NCI-H2171 (cell line): ENCODE results near the gene RASA4B.

ENCODE experiments used
- DNase-seq: peaks from one replicate; lab custom pipeline; 2025; lab: John Stamatoyannopoulos, UW

Gene RASA4B

GRCh38 chr7:102453319-102453718 lies 64.3 kb downstream of the RASA4B start:
- no peak for DNase-seq

DNA sequence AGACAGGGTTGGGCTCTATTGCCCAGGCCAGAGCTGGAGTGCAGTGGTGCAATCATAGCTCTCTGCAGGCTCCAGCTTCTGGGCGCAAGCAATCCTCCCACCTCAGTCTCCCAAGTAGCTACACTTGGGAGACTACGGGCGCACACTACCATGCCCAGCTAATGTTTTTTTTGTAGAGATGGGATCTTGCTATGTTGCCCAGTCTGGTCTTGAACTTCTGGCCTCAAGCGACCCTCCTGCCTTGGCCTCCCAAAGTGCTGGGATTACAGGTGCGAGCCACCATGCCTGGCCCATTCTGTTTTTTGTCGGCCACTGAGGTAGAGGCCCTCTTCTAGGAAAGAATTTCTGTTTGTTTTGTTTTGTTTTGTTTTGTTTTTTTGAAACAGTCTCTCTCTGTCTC lies 65.1 kb downstream of the RASA4B start:
- DNase-seq = no peak

DNA sequence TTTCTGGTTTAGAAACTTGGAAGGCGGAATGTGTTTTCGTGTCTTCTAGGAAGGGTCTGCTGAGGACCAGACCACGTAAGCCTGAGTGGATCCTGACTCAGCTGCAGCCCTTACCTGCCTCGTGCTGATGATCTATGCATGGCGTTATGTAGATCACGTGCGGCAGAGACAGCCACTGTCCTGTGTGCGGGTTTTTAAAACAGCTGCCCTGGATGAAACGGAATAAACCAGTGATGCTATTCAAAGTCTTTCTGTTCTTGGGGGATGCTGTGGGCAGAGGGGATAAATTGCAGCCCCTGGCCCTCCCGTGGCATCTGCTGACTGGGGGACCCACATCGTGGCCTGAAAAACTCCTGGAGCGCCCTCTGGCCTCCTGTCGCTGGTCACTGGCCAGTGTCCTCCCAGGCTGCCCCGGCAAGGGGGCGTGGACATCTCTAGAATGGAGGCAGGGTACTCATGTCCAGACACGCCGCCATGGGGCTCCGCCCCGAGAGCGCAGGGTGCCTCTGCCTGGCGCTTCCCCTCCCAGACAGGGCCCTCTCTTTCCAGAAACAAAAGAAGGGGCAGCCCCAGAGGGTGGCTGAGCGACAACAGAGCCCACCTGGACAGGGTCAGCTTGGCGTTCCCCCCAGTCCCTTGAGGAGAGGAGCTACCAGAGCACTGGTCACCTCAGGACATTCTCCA lies 66.1 kb downstream of the RASA4B start:
- DNase-seq = peak; percentile 54

DNA sequence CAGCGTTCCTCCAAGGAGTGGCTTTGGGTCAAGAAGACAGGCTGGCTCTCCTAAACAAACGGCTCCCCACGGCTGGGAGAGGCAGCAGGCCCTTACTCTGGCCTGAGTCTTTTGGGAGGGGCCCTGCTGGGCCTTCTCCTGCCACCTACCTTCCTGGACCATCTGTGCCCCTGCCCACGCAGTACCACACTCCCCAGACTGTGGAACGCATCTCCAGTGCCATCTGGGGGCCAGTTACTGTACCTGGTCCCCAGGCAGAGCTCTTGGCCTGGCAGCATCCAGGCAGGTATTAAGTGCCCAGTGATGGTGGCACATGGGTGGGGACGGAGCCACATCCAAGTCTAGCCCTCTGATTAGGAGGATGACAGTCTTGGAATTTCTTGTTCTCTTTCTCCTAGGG lies 67.3 kb downstream of the RASA4B start:
- no peak for DNase-seq

- no peak for DNase-seq
These were observed 68.4 kb downstream of the RASA4B start for GRCh38 chr7:102449136-102449535.

- DNase-seq = no peak
These were observed 70.3 kb downstream of the RASA4B start for GRCh38 chr7:102447311-102447710.

DNA sequence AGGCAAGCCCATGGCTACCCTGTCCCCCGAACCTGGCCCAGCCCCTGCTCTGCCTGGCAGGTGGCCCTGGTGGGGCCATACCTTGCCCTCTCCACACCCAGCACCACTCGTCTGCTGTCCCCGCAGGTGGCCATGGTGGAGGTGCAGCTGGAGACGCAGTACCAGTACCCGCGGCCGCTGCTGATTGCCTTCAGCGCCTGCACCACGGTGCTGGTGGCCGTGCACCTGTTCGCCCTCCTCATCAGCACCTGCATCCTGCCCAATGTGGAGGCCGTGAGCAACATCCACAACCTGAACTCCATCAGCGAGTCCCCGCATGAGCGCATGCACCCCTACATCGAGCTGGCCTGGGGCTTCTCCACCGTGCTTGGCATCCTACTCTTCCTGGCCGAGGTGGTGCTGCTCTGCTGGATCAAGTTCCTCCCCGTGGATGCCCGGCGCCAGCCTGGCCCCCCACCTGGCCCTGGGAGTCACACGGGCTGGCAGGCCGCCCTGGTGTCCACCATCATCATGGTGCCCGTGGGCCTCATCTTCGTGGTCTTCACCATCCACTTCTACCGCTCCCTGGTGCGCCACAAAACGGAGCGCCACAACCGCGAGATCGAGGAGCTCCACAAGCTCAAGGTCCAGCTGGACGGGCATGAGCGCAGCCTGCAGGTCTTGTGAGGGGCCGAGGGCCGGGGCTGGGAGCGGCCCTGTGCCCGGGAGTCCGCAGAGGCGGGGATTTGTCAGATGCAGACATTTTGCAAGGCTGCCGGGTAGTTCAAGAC lies 71.0 kb downstream of the RASA4B start:
- DNase-seq = no peak

- no peak for DNase-seq
These were observed 71.9 kb downstream of the RASA4B start for GRCh38 chr7:102445674-102446071.

DNA sequence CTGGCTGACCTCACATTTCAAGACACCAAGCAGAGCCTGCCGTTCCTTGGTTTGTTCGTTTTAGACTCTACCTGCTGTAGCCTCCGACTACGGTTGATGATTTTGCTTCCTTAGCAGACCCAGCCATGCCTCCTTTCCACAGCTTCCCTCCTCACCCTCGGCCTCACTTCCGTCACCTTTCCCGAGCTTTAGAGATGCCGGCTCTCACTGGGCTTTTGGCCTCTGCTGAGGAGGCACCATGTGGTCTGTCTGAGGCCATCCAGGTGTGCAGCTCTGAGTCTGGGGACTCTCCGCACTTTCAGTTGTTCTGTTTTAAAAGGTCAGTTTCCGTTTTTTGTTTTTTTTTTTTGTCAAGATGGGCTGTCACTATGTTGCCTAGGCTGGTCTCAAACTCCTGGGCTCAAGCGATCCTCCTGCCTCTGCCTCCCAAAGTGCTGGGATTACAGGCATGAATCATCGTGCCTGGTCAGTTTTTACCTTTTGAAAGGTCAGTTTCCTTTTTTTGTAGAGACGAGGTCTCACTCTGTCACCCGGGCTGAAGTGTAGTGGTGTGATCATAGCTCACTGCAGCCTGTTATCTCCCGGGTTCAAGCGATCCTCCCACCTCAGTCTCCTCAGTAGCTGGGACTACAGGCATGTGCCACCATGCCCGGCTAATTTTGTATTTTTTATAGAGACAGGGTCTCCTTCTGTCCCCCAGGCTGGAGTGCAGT lies 72.5 kb downstream of the RASA4B start:
- DNase-seq = no peak

DNA sequence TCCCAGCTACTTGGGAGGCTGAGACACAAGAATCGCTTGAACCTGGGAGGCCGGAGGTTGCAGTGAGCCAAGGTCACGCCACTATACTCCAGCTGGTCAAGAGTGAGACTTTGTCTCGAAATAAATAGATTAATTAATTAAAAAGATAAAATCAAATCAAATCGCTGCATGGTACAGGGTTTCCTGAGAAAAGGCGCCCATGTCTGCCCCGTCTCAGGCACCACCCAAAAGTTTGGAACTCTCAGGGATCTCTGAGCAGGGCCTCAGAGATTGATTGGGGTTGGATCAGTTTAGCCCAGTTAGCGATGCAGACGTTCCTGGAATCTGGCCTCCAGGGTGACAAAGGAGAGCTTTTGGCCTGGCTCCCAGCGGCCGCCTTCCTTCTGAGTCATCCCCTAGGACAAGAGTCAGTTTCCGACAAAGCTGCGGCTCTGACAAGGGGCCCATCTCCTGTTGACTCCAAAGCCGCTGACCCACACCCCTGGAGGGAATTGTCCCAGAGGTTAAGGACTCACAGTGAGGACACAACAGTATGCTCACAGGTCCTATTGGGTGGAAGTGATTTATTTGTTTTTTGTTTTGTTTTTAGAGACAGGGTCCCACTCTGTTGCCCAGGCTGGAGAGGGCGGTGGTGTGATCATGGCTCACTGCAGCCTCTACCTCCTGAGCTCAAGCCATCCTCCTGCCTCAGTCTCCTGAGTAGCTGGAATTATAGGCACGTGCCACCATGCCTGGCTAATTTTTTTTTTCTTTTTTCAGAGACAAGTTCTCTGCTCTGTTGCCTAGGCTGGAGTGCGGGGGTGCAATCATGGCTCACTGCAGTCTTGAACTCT lies 77.4 kb downstream of the RASA4B start:
- no peak for DNase-seq

DNA sequence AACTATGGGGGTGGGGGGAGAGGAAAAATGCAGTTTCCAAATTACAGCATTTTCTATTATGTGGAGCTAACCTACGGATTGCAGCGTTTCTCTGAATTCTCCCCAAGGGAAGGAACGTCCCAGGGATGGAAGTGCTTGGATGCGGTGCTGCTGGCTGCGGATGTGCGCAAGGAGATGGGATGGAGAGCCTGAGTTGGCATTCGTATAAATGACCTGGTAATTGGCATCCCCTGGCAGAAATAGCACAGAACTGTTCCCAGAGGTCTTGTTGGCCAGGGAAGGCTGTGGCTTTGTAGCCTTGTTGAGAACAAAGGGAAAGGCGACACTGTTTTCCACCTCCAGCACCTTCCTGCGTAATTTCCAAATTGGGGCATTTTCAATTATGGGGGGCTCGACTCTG lies 81.5 kb downstream of the RASA4B start:
- DNase-seq = no peak

DNA sequence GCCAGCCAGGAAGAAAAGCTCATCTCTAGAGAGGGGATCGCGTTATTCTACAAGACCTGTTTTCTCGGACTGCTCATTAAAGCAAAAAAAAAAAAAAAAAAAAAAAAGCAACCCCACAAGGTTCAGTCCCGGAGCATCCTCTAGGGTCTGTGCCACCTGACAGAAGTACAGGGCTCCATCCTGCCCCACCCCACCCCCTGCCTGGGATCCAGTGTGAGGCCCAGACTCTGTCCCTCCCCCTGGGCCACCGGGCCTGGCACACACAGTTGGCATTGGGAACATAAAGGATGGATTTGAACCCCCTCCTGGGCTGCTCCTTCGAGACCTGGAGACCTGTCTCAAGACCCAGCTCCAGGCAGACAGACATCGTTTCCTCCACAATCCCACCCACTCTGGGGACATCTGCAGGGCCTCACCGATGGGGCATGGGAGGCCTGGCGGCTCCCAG lies 83.5 kb downstream of the RASA4B start:
- no peak for DNase-seq

GRCh38 chr7:102433219-102434038 lies 84.1 kb downstream of the RASA4B start, which contains the start of gene ORAI2:
TSS of gene ORAI2 (plus strand) at chr7:102433575. CDS start at chr7:102438957, 5,382 bp downstream.
- DNase-seq = peak; percentile 63
